Activated T-cell treated with anti-CD3 and anti-CD28 coated beads, Interleukin-2, amount 50 U/mL, for 72 hours (primary cell): ENCODE data around the gene NANOS1. TPM values are rescaled to one million over a fixed set of nuclear protein-coding genes. Genes with fewer than 3 reads are reported as not detected.

Experiments used
- ATAC-seq, 2 donors: fragments of 150-1000 bp; cut with Tn5 transposase; replicated peaks in 1 of 2; 2 replicates each; pipeline ENCODE4 v1.10.0; 2021; ENCODE audit warnings: moderate library complexity in 2 of 2, mild to moderate bottlenecking in 1 of 2
- DNase-seq, 2 donors: peaks; one replicate each; pipeline ENCODE4 v3.0.0; 2021 to 2022; ENCODE audit warnings: mixed read lengths in 1 of 2
- H3K27ac Mint-ChIP-seq: one replicate; pipeline ENCODE4 v1.8.0; 2022; ENCODE audit warnings: mild to moderate bottlenecking, moderate library complexity, mixed read lengths
- H3K27me3 Mint-ChIP-seq: one replicate; pipeline ENCODE4 v1.8.0; 2022; ENCODE audit warnings: low read depth, mixed read lengths
- H3K36me3 Mint-ChIP-seq, 2 donors: one replicate each; pipeline ENCODE4 v1.8.0; 2022; ENCODE audit warnings: mixed read lengths in 2 of 2, mild to moderate bottlenecking in 1 of 2; ENCODE audit not compliant: insufficient read depth in 2 of 2
- H3K4me1 Mint-ChIP-seq: one replicate; pipeline ENCODE4 v1.8.0; 2022; ENCODE audit warnings: low read depth, mixed read lengths
- H3K4me3 Mint-ChIP-seq, 2 donors: one replicate each; pipeline ENCODE4 v1.8.0; 2022; ENCODE audit warnings: mild to moderate bottlenecking in 2 of 2, mixed read lengths in 2 of 2, moderate library complexity in 2 of 2
- H3K9me3 Mint-ChIP-seq, 2 donors: one replicate each; pipeline ENCODE4 v1.8.0; 2022; ENCODE audit warnings: mixed read lengths in 2 of 2
- total RNA-seq, 2 donors: library from RNA; stranded (reverse); gene quantifications; one replicate each; pipeline ENCODE4 v1.2.3, GENCODE V29; 2022

Gene NANOS1
- total RNA-seq, 2 donors from 2014 or later: 0.31 to 0.37 TPM

GRCh38 chr10:119051775-119052174, 22.3 kb downstream of the NANOS1 start:
- no peak overlapping the region for H3K27ac Mint-ChIP-seq

GRCh38 chr10:119055472-119055871, 26.0 kb downstream of the NANOS1 start:
- H3K27me3 Mint-ChIP-seq: no peaks in the 10 kb centered on the region
- ATAC-seq: no peak
- DNase-seq: no peak
- H3K4me1 Mint-ChIP-seq: peaks cover 4% of the 10 kb centered on the region
- no peak overlapping the region for H3K27ac Mint-ChIP-seq
- no peaks in the 10 kb centered on the region for H3K9me3 Mint-ChIP-seq
- no peak overlapping the region for H3K4me3 Mint-ChIP-seq
- H3K36me3 Mint-ChIP-seq: peaks cover 22 to 57% of the 10 kb centered on the region in 2 donors

More at GRCh38 chr10:119051775-119052174, 22.3 kb downstream of the NANOS1 start:
- Mint-ChIP-seq H3K27me3 (no peaks in the 10 kb centered on the region), H3K4me1 (no peaks in the 10 kb centered on the region), H3K36me3 (peaks cover 19 to 58% of the 10 kb centered on the region in 2 donors), H3K4me3 (no peak overlapping the region), H3K9me3 (no peaks in the 10 kb centered on the region)
- ATAC-seq: no peak
- DNase-seq: no peak

GRCh38 chr10:119058010-119058409, 28.5 kb downstream of the NANOS1 start:
- Mint-ChIP-seq H3K9me3 (no peaks in the 10 kb centered on the region), H3K27ac (peak overlapping the region; percentile 12), H3K27me3 (no peaks in the 10 kb centered on the region), H3K4me3 (no peak overlapping the region), H3K36me3 (peaks cover 18 to 57% of the 10 kb centered on the region in 2 donors), H3K4me1 (peaks cover 13% of the 10 kb centered on the region)
- DNase-seq (no peak), ATAC-seq (no peak)

GRCh38 chr10:119059557-119059956, 30.0 kb downstream of the NANOS1 start:
- peaks cover 20 to 70% of the 10 kb centered on the region in 2 donors for H3K36me3 Mint-ChIP-seq

GRCh38 chr10:119060107-119060506, 30.6 kb downstream of the NANOS1 start:
- H3K27ac Mint-ChIP-seq: peak overlapping the region; percentile 84
- no peak overlapping the region for H3K4me3 Mint-ChIP-seq
- DNase-seq (no peak), ATAC-seq (no peak)
- H3K9me3 Mint-ChIP-seq: no peaks in the 10 kb centered on the region
- H3K36me3 Mint-ChIP-seq: peaks cover 23 to 69% of the 10 kb centered on the region in 2 donors
- no peaks in the 10 kb centered on the region for H3K27me3 Mint-ChIP-seq
- peaks cover 18% of the 10 kb centered on the region for H3K4me1 Mint-ChIP-seq

More at GRCh38 chr10:119059557-119059956, 30.0 kb downstream of the NANOS1 start:
- Mint-ChIP-seq H3K27ac (peak overlapping the region; percentile 84), H3K27me3 (no peaks in the 10 kb centered on the region), H3K4me3 (no peak overlapping the region), H3K4me1 (peaks cover 13% of the 10 kb centered on the region), H3K9me3 (no peaks in the 10 kb centered on the region)
- ATAC-seq: no peak
- no peak for DNase-seq

- Mint-ChIP-seq H3K4me3 (no peak overlapping the region), H3K27me3 (no peaks in the 10 kb centered on the region), H3K4me1 (peaks cover 18% of the 10 kb centered on the region), H3K27ac (peak overlapping the region; percentile 81), H3K36me3 (peaks cover 25 to 73% of the 10 kb centered on the region in 2 donors), H3K9me3 (no peaks in the 10 kb centered on the region)
- ATAC-seq (no peak), DNase-seq (no peak)
These were observed 31.8 kb downstream of the NANOS1 start for GRCh38 chr10:119061352-119061751.

- peak overlapping the region; percentile 81 for H3K27ac Mint-ChIP-seq
- H3K36me3 Mint-ChIP-seq: peaks cover 22 to 71% of the 10 kb centered on the region in 2 donors
- no peaks in the 10 kb centered on the region for H3K27me3 Mint-ChIP-seq
- H3K4me3 Mint-ChIP-seq: no peak overlapping the region
- peaks cover 18% of the 10 kb centered on the region for H3K4me1 Mint-ChIP-seq
- ATAC-seq (no peak), DNase-seq (no peak)
- H3K9me3 Mint-ChIP-seq: no peaks in the 10 kb centered on the region
These were observed 32.4 kb downstream of the NANOS1 start for GRCh38 chr10:119061926-119062325.

- Mint-ChIP-seq H3K9me3 (no peaks in the 10 kb centered on the region), H3K4me3 (peak overlapping the region in 1 of 2 donors; percentile 45), H3K27me3 (no peaks in the 10 kb centered on the region), H3K36me3 (peaks cover 12 to 62% of the 10 kb centered on the region in 2 donors), H3K4me1 (peaks cover 30% of the 10 kb centered on the region), H3K27ac (peak overlapping the region; percentile 75)
- no peak for DNase-seq
- no peak for ATAC-seq
These were observed 41.1 kb downstream of the NANOS1 start for GRCh38 chr10:119070395-119071165.

- no peak for ATAC-seq
- peaks cover 9 to 42% of the 10 kb centered on the region in 2 donors for H3K36me3 Mint-ChIP-seq
- H3K27me3 Mint-ChIP-seq: no peaks in the 10 kb centered on the region
- H3K27ac Mint-ChIP-seq: peak overlapping the region; percentile 94
- peak overlapping the region in 1 of 2 donors; percentile 34 for H3K4me3 Mint-ChIP-seq
- peaks cover 49% of the 10 kb centered on the region for H3K4me1 Mint-ChIP-seq
- no peaks in the 10 kb centered on the region for H3K9me3 Mint-ChIP-seq
- no peak for DNase-seq
These were observed 44.1 kb downstream of the NANOS1 start for GRCh38 chr10:119073584-119073983.

- Mint-ChIP-seq H3K27me3 (no peaks in the 10 kb centered on the region), H3K27ac (peak overlapping the region; percentile 86), H3K4me3 (peak overlapping the region; percentile 92 to 99), H3K4me1 (peaks cover 53% of the 10 kb centered on the region), H3K9me3 (no peaks in the 10 kb centered on the region), H3K36me3 (peaks cover 5 to 20% of the 10 kb centered on the region in 2 donors)
- ATAC-seq: no peak
- no peak for DNase-seq
These were observed 49.1 kb downstream of the NANOS1 start for GRCh38 chr10:119078422-119079179.

- Mint-ChIP-seq H3K4me3 (peak overlapping the region; percentile 92 to 99), H3K27ac (peak overlapping the region; percentile 99), H3K4me1 (peaks cover 52% of the 10 kb centered on the region), H3K9me3 (no peaks in the 10 kb centered on the region), H3K27me3 (no peaks in the 10 kb centered on the region), H3K36me3 (peaks cover 5 to 20% of the 10 kb centered on the region in 2 donors)
- peak; percentile 75 to 77 for ATAC-seq
- peak; percentile 81 to 82 for DNase-seq
These were observed 50.3 kb downstream of the NANOS1 start for GRCh38 chr10:119079599-119080520.

- Mint-ChIP-seq H3K27me3 (no peaks in the 10 kb centered on the region), H3K4me3 (peak within 1 kb of the TSS; percentile 92 to 99), H3K9me3 (no peaks in the 10 kb centered on the region), H3K4me1 (peaks cover 46% of the 10 kb centered on the region), H3K36me3 (peaks cover 5 to 19% of the 10 kb centered on the region in 2 donors), H3K27ac (peak within 1 kb of the TSS; percentile 99)
- DNase-seq: peak; percentile 95 to 97
- ATAC-seq: peak; percentile 90 to 91
These were observed 51.2 kb downstream of the NANOS1 start, which contains the start of gene EIF3A for GRCh38 chr10:119080521-119081259. Gene EIF3A, minus strand, starts transcription at chr10:119080817. Its CDS starts 141 bp downstream, at chr10:119080676.
